HCT116 (cell line): ENCODE results near the gene FBXL13.
"Not testable (repeated sequence)": the region's sequence is repeated elsewhere in the genome, so short reads cannot be mapped to it uniquely, and the experiment has no call there.

ENCODE experiments used
- EZH2 ChIP-seq: fragments of 200-600 bp; sonication (generic); IDR thresholded peaks from 2 replicates; pipeline ENCODE4 v1.6.1; 2017; ENCODE audit warnings: antibody characterized with exemption, mixed run types
- EZH2phosphoT487 ChIP-seq: fragments of 200-600 bp; IDR thresholded peaks from 2 replicates; pipeline ENCODE4 v1.6.1; 2018; ENCODE audit warnings: antibody characterized with exemption, borderline replicate concordance
- POLR2A ChIP-seq: IDR thresholded peaks from 2 replicates; pipeline ENCODE4 v1.7.0; 2011; ENCODE audit warnings: borderline replicate concordance; ENCODE audit not compliant: insufficient read depth, insufficient read length; ENCODE audit errors: extremely low read depth
- SIN3A ChIP-seq: IDR thresholded peaks from 2 replicates; pipeline ENCODE4 v1.6.1; 2012; ENCODE audit warnings: low read depth
- SP1 ChIP-seq: IDR thresholded peaks from 2 replicates; pipeline ENCODE4 v1.6.1; 2012; ENCODE audit warnings: low read depth
- SRF ChIP-seq: IDR thresholded peaks from 2 replicates; pipeline ENCODE4 v1.6.1; 2012; ENCODE audit warnings: low read depth
- TCF7L2 ChIP-seq: IDR thresholded peaks from 2 replicates; pipeline ENCODE4 v1.7.0; 2011; ENCODE audit warnings: borderline replicate concordance, inconsistent platforms; ENCODE audit not compliant: insufficient read depth, insufficient read length; ENCODE audit errors: extremely low read depth
- ZNF274 ChIP-seq: fragments of 200-500 bp; sonication (Bioruptor generic); IDR thresholded peaks from 2 replicates; pipeline ENCODE4 v1.6.1; 2014; ENCODE audit warnings: mild to moderate bottlenecking, low read depth, low read length, inconsistent platforms
- TF ChIP-seq, protein P1 (sequence below), 3 experiments: fragments of 200-600 bp in 1 of 3; sonication (generic) in 1 of 3; IDR thresholded peaks in 2 of 3; conservative IDR thresholded peaks in 1 of 3; 2 replicates each; pipeline ENCODE4 v1.5.1; 2012 to 2017; ENCODE audit warnings: low read depth in 2 of 3, low read length in 2 of 3, antibody characterized with exemption in 1 of 3, borderline replicate concordance in 1 of 3, control low read depth in 1 of 3, mild to moderate bottlenecking in 1 of 3, mixed read lengths in 1 of 3, mixed run types in 1 of 3, moderate library complexity in 1 of 3; ENCODE audit not compliant: insufficient read depth in 1 of 3
- TF ChIP-seq, protein P2 (sequence below): IDR thresholded peaks from 2 replicates; pipeline ENCODE4 v1.6.1; 2012

DNA sequence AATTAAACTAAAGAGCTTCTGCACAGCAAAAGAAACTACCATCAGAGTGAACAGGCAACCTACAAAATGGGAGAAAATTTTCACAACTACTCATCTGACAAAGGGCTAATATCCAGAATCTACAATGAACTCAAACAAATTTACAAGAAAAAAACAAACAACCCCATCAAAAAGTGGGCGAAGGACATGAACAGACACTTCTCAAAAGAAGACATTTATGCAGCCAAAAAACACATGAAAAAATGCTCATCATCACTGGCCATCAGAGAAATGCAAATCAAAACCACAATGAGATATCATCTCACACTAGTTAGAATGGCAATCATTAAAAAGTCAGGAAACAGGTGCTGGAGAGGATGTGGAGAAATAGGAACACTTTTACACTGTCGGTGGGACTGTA, 112.6 kb downstream of the FBXL13 start:
- TF ChIP-seq EZH2, SIN3A, SP1, ZNF274, EZH2phosphoT487, SRF, POLR2A, TCF7L2: not testable (repeated sequence)
- TF ChIP-seq, protein P1, sequence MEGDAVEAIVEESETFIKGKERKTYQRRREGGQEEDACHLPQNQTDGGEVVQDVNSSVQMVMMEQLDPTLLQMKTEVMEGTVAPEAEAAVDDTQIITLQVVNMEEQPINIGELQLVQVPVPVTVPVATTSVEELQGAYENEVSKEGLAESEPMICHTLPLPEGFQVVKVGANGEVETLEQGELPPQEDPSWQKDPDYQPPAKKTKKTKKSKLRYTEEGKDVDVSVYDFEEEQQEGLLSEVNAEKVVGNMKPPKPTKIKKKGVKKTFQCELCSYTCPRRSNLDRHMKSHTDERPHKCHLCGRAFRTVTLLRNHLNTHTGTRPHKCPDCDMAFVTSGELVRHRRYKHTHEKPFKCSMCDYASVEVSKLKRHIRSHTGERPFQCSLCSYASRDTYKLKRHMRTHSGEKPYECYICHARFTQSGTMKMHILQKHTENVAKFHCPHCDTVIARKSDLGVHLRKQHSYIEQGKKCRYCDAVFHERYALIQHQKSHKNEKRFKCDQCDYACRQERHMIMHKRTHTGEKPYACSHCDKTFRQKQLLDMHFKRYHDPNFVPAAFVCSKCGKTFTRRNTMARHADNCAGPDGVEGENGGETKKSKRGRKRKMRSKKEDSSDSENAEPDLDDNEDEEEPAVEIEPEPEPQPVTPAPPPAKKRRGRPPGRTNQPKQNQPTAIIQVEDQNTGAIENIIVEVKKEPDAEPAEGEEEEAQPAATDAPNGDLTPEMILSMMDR (IDR thresholded peaks at IDR 0.05 in 2 of 3, conservative IDR thresholded peaks at IDR 0.05 in 1 of 3; ENCODE audit: borderline replicate concordance in 1 of 3, insufficient read depth in 1 of 3, low read depth in 2 of 3, low read length in 2 of 3), result not testable (repeated sequence)
- TF ChIP-seq, protein P2, sequence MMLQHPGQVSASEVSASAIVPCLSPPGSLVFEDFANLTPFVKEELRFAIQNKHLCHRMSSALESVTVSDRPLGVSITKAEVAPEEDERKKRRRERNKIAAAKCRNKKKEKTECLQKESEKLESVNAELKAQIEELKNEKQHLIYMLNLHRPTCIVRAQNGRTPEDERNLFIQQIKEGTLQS, result not testable (repeated sequence)
